ENCODE data around the gene BSG.

Gene BSG

DNA sequence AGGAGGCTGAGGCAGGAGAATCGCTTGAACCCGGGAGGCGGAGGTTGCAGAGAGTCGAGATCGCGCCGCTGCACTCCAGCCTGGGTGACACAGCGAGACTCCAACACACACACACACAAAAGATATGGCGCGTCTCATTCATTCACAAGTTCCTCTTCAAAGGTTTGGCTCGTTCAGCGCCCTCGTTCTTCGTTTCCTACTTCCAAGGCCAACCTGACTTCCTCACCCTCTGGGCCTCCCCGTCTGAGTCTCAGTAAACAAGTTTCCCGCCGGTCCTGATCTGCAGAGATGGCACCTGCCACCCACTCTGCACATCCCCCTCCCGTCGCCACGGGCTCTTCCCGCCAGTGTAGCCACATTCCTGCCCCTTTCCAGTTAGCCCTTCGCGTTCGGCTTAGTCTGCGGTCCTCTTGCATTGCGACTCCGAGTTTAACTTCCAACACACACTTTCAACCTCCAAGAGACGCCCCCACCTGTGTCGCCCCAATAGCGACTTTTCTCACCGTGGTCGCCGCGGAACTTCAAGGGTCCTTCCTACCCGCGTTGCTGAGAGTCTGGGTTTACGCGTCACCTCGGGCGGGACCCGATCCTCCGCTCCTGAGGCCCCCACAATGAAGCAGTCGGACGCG lies 1.3 kb upstream of the BSG start:
- in situ Hi-C loops (cut with MboI; ENCODE audit: low sequenced_read_pairs) = no loop called here

DNA sequence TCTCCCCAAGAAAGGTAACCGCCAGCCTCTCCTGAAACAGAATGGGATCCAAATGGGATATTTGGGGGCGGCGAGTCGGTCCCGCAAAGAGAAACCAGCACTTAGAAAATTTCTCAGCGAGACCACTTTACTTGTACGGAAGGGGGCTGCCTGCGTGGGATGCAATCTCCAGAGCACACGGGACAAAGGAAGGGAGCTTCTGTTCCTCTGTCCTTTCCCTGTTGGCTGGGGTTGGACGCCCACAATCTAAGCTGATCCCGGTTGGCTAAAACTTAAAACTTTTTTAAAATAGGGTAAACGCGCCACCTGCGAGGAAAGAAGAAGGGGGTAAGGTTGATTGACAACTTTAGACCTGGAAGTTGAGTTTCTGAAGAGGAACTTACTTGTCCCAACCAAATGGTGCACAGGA lies 826 bp upstream of the BSG start:
- in situ Hi-C loops (cut with MboI; ENCODE audit: low sequenced_read_pairs) = no loop called here

- in situ Hi-C loops (cut with MboI; ENCODE audit: low sequenced_read_pairs) = no loop called here
These were observed 535 bp downstream of the BSG start for GRCh38 chr19:572743-573518.

- in situ Hi-C loops (cut with MboI; ENCODE audit: low sequenced_read_pairs) = no loop called here
These were observed 1.1 kb downstream of the BSG start for GRCh38 chr19:573519-573825.

DNA sequence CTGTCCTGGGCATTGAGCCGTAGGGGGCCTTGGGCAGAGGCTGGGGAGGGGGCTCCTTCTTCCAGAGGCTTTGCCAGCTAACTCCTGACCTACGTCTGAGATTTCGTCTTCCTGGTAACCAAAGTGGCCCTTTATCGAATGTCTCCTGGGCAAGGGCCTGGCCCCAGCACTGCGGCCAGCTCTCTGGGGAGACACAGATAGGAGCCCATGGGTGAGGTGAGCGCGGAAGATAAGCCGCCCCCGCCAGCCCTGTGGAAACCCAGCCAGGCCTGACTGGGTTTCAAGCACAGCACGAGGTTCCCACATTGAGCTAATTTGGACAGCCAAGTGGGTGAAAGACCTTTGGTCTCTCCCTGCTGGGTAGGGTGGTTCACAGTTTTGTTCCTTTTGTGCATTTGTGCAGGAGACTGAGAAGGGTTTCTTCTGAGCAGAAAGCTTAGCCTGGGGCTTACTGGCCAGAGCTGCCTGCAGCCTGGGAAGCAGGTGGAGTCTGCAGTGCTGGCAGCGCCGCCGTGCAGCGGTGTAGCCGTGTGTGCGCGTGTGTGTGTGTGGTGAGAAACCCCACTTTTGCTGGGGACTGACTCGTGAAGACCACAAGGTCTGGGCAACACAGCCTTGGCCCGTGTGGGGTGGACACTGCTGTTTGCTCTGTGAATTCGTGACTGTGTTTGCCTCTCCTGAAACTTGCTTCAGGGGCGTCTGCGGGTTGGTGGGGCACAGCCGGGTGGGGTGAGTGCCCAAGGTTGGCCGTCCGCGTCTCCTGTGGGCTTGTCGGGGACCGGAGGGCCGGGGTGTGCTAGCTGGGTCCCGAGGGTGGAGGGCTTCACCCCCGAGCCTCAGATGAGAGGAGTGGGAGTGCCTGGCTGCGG lies 2.5 kb downstream of the BSG start:
- in situ Hi-C loops (cut with MboI; ENCODE audit: low sequenced_read_pairs) = no loop called here

DNA sequence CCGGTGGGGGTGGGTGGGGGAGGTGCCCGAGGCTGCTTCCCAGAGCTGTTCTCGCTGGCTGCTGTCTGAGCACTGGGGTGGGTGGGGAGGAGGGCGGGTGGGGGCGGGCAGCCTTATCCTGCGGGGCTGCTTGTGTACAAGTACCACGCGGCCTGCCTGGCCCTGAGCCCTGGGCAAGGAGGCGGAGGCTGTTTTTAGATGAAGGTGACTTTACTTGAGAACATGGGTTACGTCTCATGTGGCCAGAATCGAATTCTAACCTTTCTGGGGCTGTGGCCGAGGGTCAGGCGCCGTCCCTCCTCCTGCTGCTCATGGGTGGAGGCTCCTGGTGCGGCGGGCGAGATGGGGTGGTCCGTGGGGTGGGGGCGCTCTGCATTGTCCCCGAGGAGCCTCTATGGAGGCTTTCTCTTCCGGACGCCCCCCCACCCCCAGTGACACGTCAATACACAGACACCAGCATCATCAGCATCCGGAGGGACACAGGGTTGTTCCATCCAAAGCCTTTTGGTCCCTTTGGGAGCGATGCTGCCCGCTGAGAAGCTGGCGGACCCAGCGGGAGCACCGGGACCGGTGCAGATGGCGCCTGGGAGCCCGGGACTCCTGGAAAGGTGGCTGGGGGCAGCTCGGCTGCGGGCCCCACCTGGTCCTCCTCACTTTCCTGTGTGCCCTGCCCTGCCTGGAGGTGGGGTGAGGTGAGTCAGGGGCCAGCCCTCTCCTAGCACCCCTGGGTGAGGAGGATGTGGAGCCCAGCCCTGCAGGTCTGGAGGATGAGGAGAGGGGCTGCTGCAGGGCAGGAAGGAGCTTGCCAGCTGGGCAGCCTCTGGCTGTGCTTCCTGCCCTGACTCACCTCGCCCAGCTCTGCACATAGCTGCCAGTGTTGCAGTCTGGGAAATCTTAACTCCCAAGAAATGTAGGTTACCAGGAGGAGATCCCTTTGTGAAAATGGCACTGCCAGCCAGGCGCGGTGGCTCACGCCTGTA lies 3.4 kb downstream of the BSG start:
- in situ Hi-C loops (cut with MboI; ENCODE audit: low sequenced_read_pairs) = no loop called here

DNA sequence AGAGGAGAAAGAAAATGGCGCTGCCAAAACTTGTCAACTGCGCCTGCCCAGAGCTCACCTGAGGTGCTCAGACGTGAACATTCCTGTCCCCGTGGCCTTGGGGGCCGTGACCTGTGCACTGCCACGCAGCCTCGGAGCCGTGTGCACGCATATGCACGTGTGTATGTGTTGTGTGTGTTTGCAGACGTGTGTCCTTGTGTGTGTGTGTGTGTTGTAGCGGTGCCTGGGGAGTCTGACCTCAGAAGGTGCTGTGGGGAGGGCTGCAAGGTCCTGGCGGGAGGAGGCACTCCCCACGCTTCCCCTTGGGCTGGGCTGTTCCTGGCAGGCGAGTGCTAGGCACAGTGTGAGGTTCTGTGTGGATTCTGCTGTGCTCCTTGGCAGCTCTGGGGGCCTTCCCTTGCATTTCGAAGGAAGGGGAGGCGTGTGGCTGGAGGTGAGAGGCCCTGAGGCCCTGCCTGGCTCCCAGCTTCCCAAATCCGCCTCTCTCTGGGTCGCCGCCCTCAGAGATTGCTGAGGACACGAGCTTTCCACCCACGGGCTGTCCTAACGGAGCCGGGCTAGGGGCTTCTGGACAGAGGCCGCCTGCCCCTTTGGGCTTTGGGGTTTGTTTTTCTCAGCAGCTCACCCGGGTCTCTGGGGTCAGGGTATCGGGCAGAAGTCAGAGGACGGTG lies 4.5 kb downstream of the BSG start:
- in situ Hi-C loops (cut with MboI; ENCODE audit: low sequenced_read_pairs) = no loop called here

- in situ Hi-C loops (cut with MboI; ENCODE audit: low sequenced_read_pairs) = no loop called here
These were observed 5.3 kb downstream of the BSG start for GRCh38 chr19:577439-578392.

DNA sequence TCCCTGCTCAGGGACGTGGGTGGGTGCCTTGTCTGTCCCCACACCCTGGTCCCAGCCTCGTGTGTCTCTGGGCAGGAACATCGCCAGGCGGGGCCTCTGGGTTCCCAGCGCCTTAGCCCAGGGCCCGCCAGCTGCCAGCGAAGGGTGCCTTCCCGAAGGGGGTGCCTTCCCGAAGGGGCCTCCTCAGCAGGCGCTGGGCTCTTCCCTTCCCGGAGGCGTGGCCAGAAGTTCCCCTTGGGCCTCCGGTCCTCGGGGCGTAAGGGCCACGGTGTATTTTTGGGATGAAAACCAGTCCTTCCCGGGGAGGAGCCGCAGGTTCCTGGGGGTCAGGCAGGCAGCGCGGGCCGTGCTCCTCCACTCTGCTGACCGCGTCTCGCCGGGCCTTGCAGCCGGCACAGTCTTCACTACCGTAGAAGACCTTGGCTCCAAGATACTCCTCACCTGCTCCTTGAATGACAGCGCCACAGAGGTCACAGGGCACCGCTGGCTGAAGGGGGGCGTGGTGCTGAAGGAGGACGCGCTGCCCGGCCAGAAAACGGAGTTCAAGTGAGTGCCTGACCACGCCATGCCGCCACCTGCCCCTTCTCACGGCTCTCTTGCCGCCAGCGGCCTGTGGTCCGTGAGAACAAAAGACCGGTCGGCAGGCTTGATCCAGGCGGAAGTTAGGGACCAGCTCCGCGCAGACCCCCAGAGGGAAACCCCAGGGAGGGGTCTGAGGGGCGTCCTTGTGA lies 6.9 kb downstream of the BSG start:
- in situ Hi-C loops (cut with MboI; ENCODE audit: low sequenced_read_pairs) = no loop called here

DNA sequence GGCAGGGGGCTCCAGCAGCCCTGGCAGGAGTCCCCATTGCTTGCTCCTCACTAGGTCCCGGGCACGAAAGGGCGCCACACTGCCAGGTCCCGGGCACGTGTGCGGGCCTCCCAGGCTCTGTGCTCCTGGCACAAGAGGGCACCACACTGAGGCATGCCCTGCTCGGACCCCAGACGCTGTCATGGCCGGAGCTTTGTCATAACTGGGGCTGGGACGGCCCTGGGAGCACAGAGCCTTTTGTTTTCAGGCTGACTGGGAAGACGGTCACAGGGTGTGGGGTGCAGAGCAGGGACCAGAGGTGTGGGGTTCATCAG lies 7.4 kb downstream of the BSG start:
- in situ Hi-C loops (cut with MboI; ENCODE audit: low sequenced_read_pairs) = no loop called here

- in situ Hi-C loops (cut with MboI; ENCODE audit: low sequenced_read_pairs) = no loop called here
These were observed 8.0 kb downstream of the BSG start for GRCh38 chr19:580274-580835.

DNA sequence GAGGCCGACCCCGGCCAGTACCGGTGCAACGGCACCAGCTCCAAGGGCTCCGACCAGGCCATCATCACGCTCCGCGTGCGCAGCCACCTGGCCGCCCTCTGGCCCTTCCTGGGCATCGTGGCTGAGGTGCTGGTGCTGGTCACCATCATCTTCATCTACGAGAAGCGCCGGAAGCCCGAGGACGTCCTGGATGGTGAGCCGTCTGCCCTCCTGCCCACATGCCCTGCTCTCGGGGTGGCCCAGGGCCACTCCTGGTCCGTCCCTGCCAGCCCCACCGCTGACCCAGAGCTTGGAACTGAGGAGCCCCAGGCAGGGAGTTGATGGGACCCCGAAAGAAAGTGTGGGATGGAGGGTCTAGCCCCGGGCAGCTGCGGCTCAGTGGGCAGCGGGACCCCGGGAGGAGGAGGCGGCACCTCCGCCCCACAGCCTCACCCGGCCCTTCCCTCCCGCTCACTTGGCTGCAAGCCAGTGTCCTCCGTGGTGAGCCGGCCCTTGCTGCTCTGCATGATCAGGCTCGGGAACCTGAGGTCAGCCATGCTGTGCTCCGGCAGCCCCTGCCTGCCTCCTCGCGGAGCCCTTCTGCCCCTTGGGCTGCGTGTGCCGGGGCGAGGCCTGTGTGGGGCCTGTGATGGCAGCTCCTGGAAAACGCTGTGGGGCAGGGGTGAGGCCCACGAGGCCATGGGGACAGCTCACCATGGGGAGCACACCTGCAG lies 9.2 kb downstream of the BSG start:
- in situ Hi-C loops (cut with MboI; ENCODE audit: low sequenced_read_pairs) = no loop called here

DNA sequence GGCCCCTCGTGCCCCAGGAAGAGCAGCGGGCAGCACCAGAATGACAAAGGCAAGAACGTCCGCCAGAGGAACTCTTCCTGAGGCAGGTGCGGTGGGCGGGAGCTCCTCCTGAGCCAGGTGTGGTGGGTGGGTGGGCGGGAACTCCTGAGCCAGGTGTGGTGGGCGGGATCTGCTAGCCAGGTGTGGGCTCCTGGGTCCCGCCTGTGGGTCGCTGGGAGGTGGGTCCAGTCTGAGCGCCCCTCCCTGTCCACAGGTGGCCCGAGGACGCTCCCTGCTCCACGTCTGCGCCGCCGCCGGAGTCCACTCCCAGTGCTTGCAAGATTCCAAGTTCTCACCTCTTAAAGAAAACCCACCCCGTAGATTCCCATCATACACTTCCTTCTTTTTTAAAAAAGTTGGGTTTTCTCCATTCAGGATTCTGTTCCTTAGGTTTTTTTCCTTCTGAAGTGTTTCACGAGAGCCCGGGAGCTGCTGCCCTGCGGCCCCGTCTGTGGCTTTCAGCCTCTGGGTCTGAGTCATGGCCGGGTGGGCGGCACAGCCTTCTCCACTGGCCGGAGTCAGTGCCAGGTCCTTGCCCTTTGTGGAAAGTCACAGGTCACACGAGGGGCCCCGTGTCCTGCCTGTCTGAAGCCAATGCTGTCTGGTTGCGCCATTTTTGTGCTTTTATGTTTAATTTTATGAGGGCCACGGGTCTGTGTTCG lies 10.3 kb downstream of the BSG start:
- in situ Hi-C loops (cut with MboI; ENCODE audit: low sequenced_read_pairs) = no loop called here

- in situ Hi-C loops (cut with MboI; ENCODE audit: low sequenced_read_pairs) = no loop called here
These were observed 11.0 kb downstream of the BSG start for GRCh38 chr19:583198-583967.

- in situ Hi-C loops (cut with MboI; ENCODE audit: low sequenced_read_pairs) = no loop called here
These were observed 11.5 kb downstream of the BSG start for GRCh38 chr19:583968-584239.

DNA sequence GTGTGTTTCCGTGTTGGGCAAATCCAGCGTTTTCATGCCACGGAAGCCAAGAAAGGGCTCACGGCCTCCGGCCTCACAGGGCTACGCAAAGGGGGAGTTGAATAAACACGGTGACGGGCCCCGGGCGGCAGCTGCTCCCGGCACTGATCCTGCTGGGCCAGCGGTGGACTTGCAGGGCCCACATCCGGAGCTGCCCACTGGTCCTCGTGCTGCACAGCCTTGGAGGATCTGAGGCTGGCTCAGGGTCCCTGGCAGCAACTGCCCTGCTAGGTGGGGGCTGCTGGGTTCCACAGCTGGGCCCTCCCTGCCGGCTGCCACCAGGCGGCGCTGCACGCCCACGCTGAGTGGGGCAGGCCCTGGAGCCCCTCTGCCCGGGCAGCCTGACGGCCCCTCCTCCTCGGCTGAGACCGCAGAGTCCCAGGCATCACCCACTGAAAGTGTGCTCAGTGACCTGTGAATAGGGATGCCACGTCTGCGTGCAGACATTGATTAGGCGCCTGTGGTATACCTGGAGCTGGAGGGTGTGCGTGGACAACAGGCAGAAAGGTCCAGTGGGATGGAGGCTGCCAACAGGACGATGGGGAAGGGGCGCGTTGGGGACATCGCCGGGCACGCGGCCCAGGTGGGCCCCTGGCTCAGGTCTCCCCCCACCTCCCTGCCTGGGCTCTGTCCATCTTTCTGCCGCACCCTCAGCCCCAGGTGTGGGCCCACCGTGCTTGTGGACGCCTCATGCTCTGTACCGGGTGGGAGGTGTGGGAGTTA lies 12.0 kb downstream of the BSG start:
- in situ Hi-C loops (cut with MboI; ENCODE audit: low sequenced_read_pairs) = no loop called here
